ENCODE results near the gene MTHFR.

GRCh38 chr1:11780380-11781147, 25.2 kb downstream of the MTHFR start:
- TF ChIP-seq GATA2 (IDR thresholded peaks at IDR 0.05; ENCODE audit: low read depth, low read length) (no peak), GATA3 (IDR thresholded peaks at IDR 0.05; ENCODE audit: low read depth, low read length) (no peak)
